HepG2 (cell line): ENCODE data around the gene NUP107. TPM values are rescaled to one million over a fixed set of nuclear protein-coding genes. Genes with fewer than 3 reads are reported as not detected.

ENCODE experiments used
- ATAC-seq: fragments of 200-7000 bp; cut with Tn5 transposase; 3 replicates; pipeline ENCODE4 v1.9.1; 2020; ENCODE audit warnings: mild to moderate bottlenecking, moderate library complexity
- BruUV-seq: library from RNA; stranded (reverse); fragments of 400-500 nt; replicated peaks from 2 replicates; lab custom pipeline; 2021; lab: Mats Ljungman, UMichigan
- CTCF ChIA-PET: fragments of 300-600 bp; formaldehyde crosslinking; extraction: SDS; loops from one replicate; lab custom pipeline; 2021; ENCODE audit warnings: low total read pairs, inconsistent platforms, low intra/inter-chr PET ratio; lab: Yijun Ruan, JAX
- POLR2A ChIA-PET: fragments of 350-600 bp; sonication (Branson Sonifier 250); formaldehyde crosslinking; loops from one replicate; lab custom pipeline; 2020; ENCODE audit warnings: antibody characterized with exemption, inconsistent platforms; lab: Yijun Ruan, JAX
- DNase-seq: peaks from one replicate; pipeline ENCODE4 v3.0.0-alpha.2; 2015; ENCODE audit warnings: low spot score
- FAIRE-seq: peaks from 3 replicates; lab custom pipeline; 2011; peaks lifted over from hg19 to GRCh38; lab: Jason Lieb, UNC
- H2AFZ ChIP-seq: one replicate; pipeline ENCODE4 v1.6.1; 2011; ENCODE audit warnings: low read length, inconsistent platforms
- H3K27ac ChIP-seq: fragments of 300-600 bp; 3 replicates; pipeline ENCODE4 v1.8.0; 2011; ENCODE audit warnings: mixed run types, mild to moderate bottlenecking, mixed read lengths, low read length, inconsistent platforms; ENCODE audit not compliant: insufficient read depth; ENCODE audit errors: extremely low read length
- H3K27me3 ChIP-seq, 2 experiments: fragments of 200-600 bp in 1 of 2; 2 replicates in 1 of 2; 3 replicates in 1 of 2; pipeline versions ENCODE4 v1.6.0 to v1.8.0; 2011; ENCODE audit warnings: low read length in 2 of 2, mild to moderate bottlenecking in 2 of 2, moderate library complexity in 2 of 2, inconsistent platforms in 1 of 2; ENCODE audit not compliant: insufficient read depth in 2 of 2, control insufficient read depth in 1 of 2
- H3K36me3 ChIP-seq, 2 experiments: fragments of 200-600 bp in 1 of 2; replicated peaks in 1 of 2; 2 replicates in 1 of 2; 3 replicates in 1 of 2; pipeline versions ENCODE4 v1.5.1 to v1.8.0; 2011; ENCODE audit warnings: low read length in 2 of 2, inconsistent platforms in 1 of 2; ENCODE audit not compliant: insufficient read depth in 2 of 2, control insufficient read depth in 1 of 2
- H3K4me1 ChIP-seq: 2 replicates; pipeline ENCODE4 v1.5.1; 2012; ENCODE audit warnings: low read length, inconsistent platforms; ENCODE audit not compliant: insufficient read depth
- H3K4me2 ChIP-seq: 2 replicates; pipeline ENCODE4 v1.6.0; 2011; ENCODE audit warnings: low read depth, low read length, inconsistent platforms
- H3K4me3 ChIP-seq, 3 experiments: fragments of 200-600 bp in 1 of 3; sonication (generic), shearing (Covaris generic) in 1 of 3; replicated peaks in 1 of 3; 2 replicates each; pipeline ENCODE4 v1.5.1; 2011 to 2016; ENCODE audit warnings: low read length in 3 of 3, inconsistent platforms in 2 of 3, low read depth in 2 of 3, mild to moderate bottlenecking in 2 of 3, control low read depth in 1 of 3, mixed read lengths in 1 of 3; ENCODE audit not compliant: insufficient read depth in 1 of 3
- H3K79me2 ChIP-seq: one replicate; pipeline ENCODE4 v1.6.1; 2011; ENCODE audit warnings: low read length, inconsistent platforms; ENCODE audit not compliant: insufficient read depth
- H3K9ac ChIP-seq: 2 replicates; pipeline ENCODE4 v1.6.0; 2011; ENCODE audit warnings: mild to moderate bottlenecking, low read depth, low read length, inconsistent platforms; ENCODE audit not compliant: insufficient read depth
- H3K9me3 ChIP-seq: 2 replicates; pipeline ENCODE4 v1.5.1; 2012; ENCODE audit warnings: mild to moderate bottlenecking, low read length
- H4K20me1 ChIP-seq: 2 replicates; pipeline ENCODE4 v1.6.0; 2011; ENCODE audit warnings: inconsistent platforms, mild to moderate bottlenecking, low read length, moderate library complexity; ENCODE audit not compliant: insufficient read depth
- CC2D1A ChIP-seq: sonication (generic); formaldehyde crosslinking; IDR thresholded peaks from 2 replicates; pipeline ENCODE4 v1.8.1; 2023; ENCODE audit warnings: mild to moderate bottlenecking, missing genetic modification reagents
- RFX1 ChIP-seq: fragments of 450-650 bp; IDR thresholded peaks from 2 replicates; pipeline ENCODE4 v1.6.1; 2017
- SMC3 ChIP-seq: IDR thresholded peaks from 2 replicates; pipeline ENCODE4 v1.6.1; 2011; ENCODE audit warnings: low read length, improper control_type of control experiment
- ZFP37 ChIP-seq: sonication (generic); formaldehyde crosslinking; IDR thresholded peaks from 2 replicates; pipeline ENCODE4 v1.4.0; 2020; ENCODE audit warnings: missing genetic modification reagents, borderline replicate concordance
- WGBS: methylation state at CpG from one replicate; pipeline ENCODE4 v1.1.6; 2017; ENCODE audit warnings: low lambda C conversion rate; 5-methylcytosine and 5-hydroxymethylcytosine counted together
- in situ Hi-C: cut with HindIII; loops from 2 replicates; pipeline ENCODE4 v1.10.0; 2017; ENCODE audit warnings: low pct_unique_long_range_greater_than_20kb; ENCODE audit not compliant: extremely low pct_ligation_motif_present
- intact Hi-C: fragments of 100-400 bp; cut with micrococcal nuclease; formaldehyde crosslinking; loops from one replicate; pipeline ENCODE4 v1.10.0; 2022; ENCODE audit not compliant: unreplicated experiment
- polyA plus RNA-seq, 8 experiments: library from polyadenylated mRNA; depleted of rRNA in 3 of 8; stranded (reverse) in 7 of 8; unstranded in 1 of 8; fragments of >200 nt; fragmentation: Illumina TruSeq in 4 of 8; extraction: Trizol in 4 of 8; gene quantifications; 2 replicates each; pipeline versions ENCODE4 v1.2.1 to v1.2.3, GENCODE V29; 2011 to 2016; ENCODE audit warnings: low read depth in 4 of 8, missing spikeins in 1 of 8, mixed read lengths in 1 of 8; ENCODE audit not compliant: insufficient read depth in 1 of 8
- total RNA-seq, 5 experiments: library from RNA; depleted of rRNA; stranded (reverse); fragments of >200 nt; fragmentation: Illumina TruSeq; extraction: Trizol; gene quantifications; 2 replicates each; pipeline ENCODE4 v1.2.3, GENCODE V29; 2016; ENCODE audit warnings: low read depth in 1 of 5
- TF ChIP-seq, protein P1 (sequence below): sonication (generic); formaldehyde crosslinking; IDR thresholded peaks from 2 replicates; pipeline ENCODE4 v1.5.0; 2020; ENCODE audit warnings: missing genetic modification reagents
- TF ChIP-seq, protein P2 (sequence below): sonication (generic); formaldehyde crosslinking; IDR thresholded peaks from 2 replicates; pipeline ENCODE4 v1.5.0; 2020; ENCODE audit warnings: mild to moderate bottlenecking, missing genetic modification reagents

NUP107 gene
- total and polyA plus RNA-seq, 2 of the 13 experiments (the other 11 are each of a cell fraction or from before 2014, with no cell fraction given), result 54.7 to 100 TPM

DNA sequence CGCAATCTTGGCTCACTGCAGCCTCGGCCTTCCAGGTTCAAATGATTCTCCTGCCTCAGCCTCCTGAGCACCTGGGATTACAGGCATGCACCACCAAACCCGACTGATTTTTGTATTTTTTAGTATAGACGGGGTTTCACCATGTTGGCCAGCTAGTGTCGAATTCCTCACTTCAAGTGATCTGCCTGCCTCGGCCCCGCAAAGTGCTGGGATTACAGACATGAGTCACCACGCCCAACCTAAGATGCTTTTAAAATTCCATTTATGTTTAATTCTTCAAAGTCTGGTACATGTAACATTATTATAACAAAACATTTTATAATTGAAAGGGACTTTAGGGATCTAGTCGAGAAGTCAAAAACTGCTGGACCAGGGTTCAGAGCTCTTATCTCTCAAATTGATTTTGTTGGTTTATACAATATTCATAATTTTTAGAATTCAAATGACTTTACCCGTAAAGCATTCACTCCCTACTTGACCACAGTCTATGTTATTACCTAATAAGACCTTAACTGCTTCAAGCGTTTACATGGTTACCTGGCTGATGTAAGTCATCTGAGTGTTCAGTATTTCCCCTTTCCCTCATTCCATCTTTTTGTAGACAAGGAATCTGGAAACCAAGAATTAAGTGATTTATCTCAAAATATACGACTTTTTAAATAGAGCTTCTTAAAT is 47.9 kb upstream of the NUP107 start:
- H2AFZ ChIP-seq, result no peak overlapping the region
- no peaks in the 10 kb centered on the region for H3K9me3 ChIP-seq
- H3K79me2 ChIP-seq, result peaks cover 80% of the 10 kb centered on the region
- intact Hi-C loops (no loop called here), in situ Hi-C loops (no loop called here)
- CTCF ChIA-PET, result no interaction called here
- H3K9ac ChIP-seq, result no peak overlapping the region
- 95% methylated on average over 12 of the region's 12 CpGs for WGBS
- H3K4me1 ChIP-seq, result peaks cover 16% of the 10 kb centered on the region; the same call in 1 of the 2 replicates
- no peak overlapping the region for H3K4me2 ChIP-seq
- peaks cover 13% of the 10 kb centered on the region; the same call in 1 of the 2 replicates for H4K20me1 ChIP-seq
- H3K27me3 ChIP-seq, result no peaks in the 10 kb centered on the region
- no peak for DNase-seq
- H3K36me3 ChIP-seq, result peaks cover 0 to 10% of the 10 kb centered on the region in 2 experiments; a peak in 1 of 5 replicates
- no peak for FAIRE-seq
- POLR2A ChIA-PET, result no interaction called here
- no TSS peak for BruUV-seq
- H3K4me3 ChIP-seq, result no peak overlapping the region
- H3K27ac ChIP-seq, result no peak overlapping the region
- no peak for ATAC-seq
- TF ChIP-seq, protein P1, sequence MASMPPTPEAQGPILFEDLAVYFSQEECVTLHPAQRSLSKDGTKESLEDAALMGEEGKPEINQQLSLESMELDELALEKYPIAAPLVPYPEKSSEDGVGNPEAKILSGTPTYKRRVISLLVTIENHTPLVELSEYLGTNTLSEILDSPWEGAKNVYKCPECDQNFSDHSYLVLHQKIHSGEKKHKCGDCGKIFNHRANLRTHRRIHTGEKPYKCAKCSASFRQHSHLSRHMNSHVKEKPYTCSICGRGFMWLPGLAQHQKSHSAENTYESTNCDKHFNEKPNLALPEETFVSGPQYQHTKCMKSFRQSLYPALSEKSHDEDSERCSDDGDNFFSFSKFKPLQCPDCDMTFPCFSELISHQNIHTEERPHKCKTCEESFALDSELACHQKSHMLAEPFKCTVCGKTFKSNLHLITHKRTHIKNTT (CRISPR knock-in tag), result no peak
- TF ChIP-seq, protein P2, sequence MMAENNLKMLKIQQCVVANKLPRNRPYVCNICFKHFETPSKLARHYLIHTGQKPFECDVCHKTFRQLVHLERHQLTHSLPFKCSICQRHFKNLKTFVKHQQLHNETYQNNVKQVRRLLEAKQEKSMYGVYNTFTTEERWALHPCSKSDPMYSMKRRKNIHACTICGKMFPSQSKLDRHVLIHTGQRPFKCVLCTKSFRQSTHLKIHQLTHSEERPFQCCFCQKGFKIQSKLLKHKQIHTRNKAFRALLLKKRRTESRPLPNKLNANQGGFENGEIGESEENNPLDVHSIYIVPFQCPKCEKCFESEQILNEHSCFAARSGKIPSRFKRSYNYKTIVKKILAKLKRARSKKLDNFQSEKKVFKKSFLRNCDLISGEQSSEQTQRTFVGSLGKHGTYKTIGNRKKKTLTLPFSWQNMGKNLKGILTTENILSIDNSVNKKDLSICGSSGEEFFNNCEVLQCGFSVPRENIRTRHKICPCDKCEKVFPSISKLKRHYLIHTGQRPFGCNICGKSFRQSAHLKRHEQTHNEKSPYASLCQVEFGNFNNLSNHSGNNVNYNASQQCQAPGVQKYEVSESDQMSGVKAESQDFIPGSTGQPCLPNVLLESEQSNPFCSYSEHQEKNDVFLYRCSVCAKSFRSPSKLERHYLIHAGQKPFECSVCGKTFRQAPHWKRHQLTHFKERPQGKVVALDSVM (CRISPR knock-in tag), result peak; percentile 40; the same call in 1 of the 2 replicates

DNA sequence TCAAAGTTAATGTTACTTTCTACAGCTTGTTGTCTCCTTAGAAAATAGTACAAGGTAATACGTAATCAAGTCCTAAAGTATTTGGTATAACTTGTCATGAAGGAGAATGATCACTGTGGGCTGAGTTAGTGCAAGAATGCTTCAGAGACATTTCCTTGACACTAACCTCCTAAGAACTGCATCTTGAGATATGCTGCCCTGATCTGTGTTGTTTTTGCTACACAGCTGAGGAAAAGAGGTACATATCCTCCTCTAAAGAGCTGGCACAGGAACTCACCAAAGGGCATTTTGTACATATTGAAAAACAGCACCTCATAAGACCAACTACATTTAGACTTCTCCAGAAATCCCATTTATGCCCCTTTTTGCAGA is 47.4 kb upstream of the NUP107 start:
- WGBS, result 96% methylated on average over 1 of the region's 1 CpG
- Histone ChIP-seq H3K4me1 (peaks cover 16% of the 10 kb centered on the region; the same call in 1 of the 2 replicates), H3K79me2 (peaks cover 78% of the 10 kb centered on the region), H3K27ac (no peak overlapping the region), H3K9me3 (no peaks in the 10 kb centered on the region), H4K20me1 (peaks cover 10% of the 10 kb centered on the region; the same call in 1 of the 2 replicates), H2AFZ (no peak overlapping the region), H3K36me3 (peaks cover 0 to 10% of the 10 kb centered on the region in 2 experiments; a peak in 1 of 5 replicates), H3K9ac (no peak overlapping the region), H3K4me2 (no peak overlapping the region), H3K27me3 (no peaks in the 10 kb centered on the region), H3K4me3 (no peak overlapping the region)
- ATAC-seq, result no peak
- in situ Hi-C loops (no loop called here), intact Hi-C loops (no loop called here)
- no peak for TF ChIP-seq RFX1
- TF ChIP-seq, protein P1 (CRISPR knock-in tag), result no peak
- no peak for TF ChIP-seq CC2D1A (CRISPR knock-in tag)
- no peak for TF ChIP-seq SMC3
- no peak for TF ChIP-seq ZFP37 (CRISPR knock-in tag)
- ChIA-PET POLR2A (no interaction called here), CTCF (no interaction called here)
- DNase-seq, result no peak
- FAIRE-seq, result no peak
- BruUV-seq, result no TSS peak
